ENCODE data around the gene OLFM1.

OLFM1 gene

GRCh38 chr9:135099574-135099973 is 12.1 kb downstream of the OLFM1 start:
- Histone ChIP-seq H3K9me3 (ENCODE audit: control insufficient read depth, low read length) (no peaks in the 10 kb centered on the region), H3K4me1 (ENCODE audit: control insufficient read depth, insufficient read depth, low read length) (no peaks in the 10 kb centered on the region), H3K27me3 (ENCODE audit: control insufficient read depth, insufficient read depth, low read length, poor library complexity, severe bottlenecking) (no peaks in the 10 kb centered on the region), H3K4me3 (ENCODE audit: insufficient read depth, low read depth, low read length) (no peak overlapping the region), H3K27ac (ENCODE audit: insufficient read depth, low read depth, low read length, poor library complexity, severe bottlenecking) (no peak overlapping the region), H3K36me3 (ENCODE audit: control insufficient read depth, insufficient read depth, low read length) (no peaks in the 10 kb centered on the region)
- WGBS, 2 experiments = 95 to 98% methylated on average over 5 of the region's 5 CpGs

GRCh38 chr9:135100241-135100681 is 12.8 kb downstream of the OLFM1 start:
- H3K27me3 ChIP-seq (ENCODE audit: control insufficient read depth, insufficient read depth, low read length, poor library complexity, severe bottlenecking) = no peaks in the 10 kb centered on the region
- H3K27ac ChIP-seq (ENCODE audit: insufficient read depth, low read depth, low read length, poor library complexity, severe bottlenecking) = no peak overlapping the region
- no peaks in the 10 kb centered on the region for H3K9me3 ChIP-seq (ENCODE audit: control insufficient read depth, low read length)
- no peaks in the 10 kb centered on the region for H3K4me1 ChIP-seq (ENCODE audit: control insufficient read depth, insufficient read depth, low read length)
- H3K36me3 ChIP-seq (ENCODE audit: control insufficient read depth, insufficient read depth, low read length) = no peaks in the 10 kb centered on the region
- no peak overlapping the region for H3K4me3 ChIP-seq (ENCODE audit: insufficient read depth, low read depth, low read length)
- 84 to 85% methylated on average over 10 of the region's 10 CpGs for WGBS, 2 experiments

GRCh38 chr9:135100725-135101410 is 13.4 kb downstream of the OLFM1 start:
- H3K9me3 ChIP-seq (ENCODE audit: control insufficient read depth, low read length) = no peaks in the 10 kb centered on the region
- no peaks in the 10 kb centered on the region for H3K36me3 ChIP-seq (ENCODE audit: control insufficient read depth, insufficient read depth, low read length)
- WGBS, 2 experiments = 92 to 93% methylated on average over 10 of the region's 10 CpGs
- no peak overlapping the region for H3K27ac ChIP-seq (ENCODE audit: insufficient read depth, low read depth, low read length, poor library complexity, severe bottlenecking)
- peaks cover 3% of the 10 kb centered on the region for H3K4me1 ChIP-seq (ENCODE audit: control insufficient read depth, insufficient read depth, low read length)
- H3K27me3 ChIP-seq (ENCODE audit: control insufficient read depth, insufficient read depth, low read length, poor library complexity, severe bottlenecking) = no peaks in the 10 kb centered on the region
- no peak overlapping the region for H3K4me3 ChIP-seq (ENCODE audit: insufficient read depth, low read depth, low read length)

- Histone ChIP-seq H3K9me3 (ENCODE audit: control insufficient read depth, low read length) (no peaks in the 10 kb centered on the region), H3K27me3 (ENCODE audit: control insufficient read depth, insufficient read depth, low read length, poor library complexity, severe bottlenecking) (no peaks in the 10 kb centered on the region), H3K4me3 (ENCODE audit: insufficient read depth, low read depth, low read length) (no peak overlapping the region), H3K27ac (ENCODE audit: insufficient read depth, low read depth, low read length, poor library complexity, severe bottlenecking) (no peak overlapping the region), H3K36me3 (ENCODE audit: control insufficient read depth, insufficient read depth, low read length) (no peaks in the 10 kb centered on the region), H3K4me1 (ENCODE audit: control insufficient read depth, insufficient read depth, low read length) (peaks cover 7% of the 10 kb centered on the region)
- 93% methylated on average over 11 of the region's 11 CpGs for whole genome bisulfite sequencing, 2 experiments
Measured at GRCh38 chr9:135101486-135101885, 14.0 kb downstream of the OLFM1 start.

GRCh38 chr9:135101926-135102325 is 14.5 kb downstream of the OLFM1 start:
- Histone ChIP-seq H3K4me3 (ENCODE audit: insufficient read depth, low read depth, low read length) (no peak overlapping the region), H3K36me3 (ENCODE audit: control insufficient read depth, insufficient read depth, low read length) (no peaks in the 10 kb centered on the region), H3K27ac (ENCODE audit: insufficient read depth, low read depth, low read length, poor library complexity, severe bottlenecking) (no peak overlapping the region), H3K27me3 (ENCODE audit: control insufficient read depth, insufficient read depth, low read length, poor library complexity, severe bottlenecking) (no peaks in the 10 kb centered on the region), H3K4me1 (ENCODE audit: control insufficient read depth, insufficient read depth, low read length) (peaks cover 10% of the 10 kb centered on the region), H3K9me3 (ENCODE audit: control insufficient read depth, low read length) (no peaks in the 10 kb centered on the region)
- WGBS, 2 experiments = 92 to 95% methylated on average over 8 of the region's 8 CpGs

- H3K36me3 ChIP-seq (ENCODE audit: control insufficient read depth, insufficient read depth, low read length) = no peaks in the 10 kb centered on the region
- no peak overlapping the region for H3K4me3 ChIP-seq (ENCODE audit: insufficient read depth, low read depth, low read length)
- no peaks in the 10 kb centered on the region for H3K9me3 ChIP-seq (ENCODE audit: control insufficient read depth, low read length)
- no peaks in the 10 kb centered on the region for H3K27me3 ChIP-seq (ENCODE audit: control insufficient read depth, insufficient read depth, low read length, poor library complexity, severe bottlenecking)
- no peak overlapping the region for H3K27ac ChIP-seq (ENCODE audit: insufficient read depth, low read depth, low read length, poor library complexity, severe bottlenecking)
- WGBS, 2 experiments = 93 to 95% methylated on average over 12 of the region's 12 CpGs
- peaks cover 14% of the 10 kb centered on the region for H3K4me1 ChIP-seq (ENCODE audit: control insufficient read depth, insufficient read depth, low read length)
Measured at GRCh38 chr9:135102331-135102730, 14.9 kb downstream of the OLFM1 start.

GRCh38 chr9:135103001-135103446 is 15.6 kb downstream of the OLFM1 start:
- Histone ChIP-seq H3K27ac (ENCODE audit: insufficient read depth, low read depth, low read length, poor library complexity, severe bottlenecking) (no peak overlapping the region), H3K4me1 (ENCODE audit: control insufficient read depth, insufficient read depth, low read length) (peaks cover 21% of the 10 kb centered on the region), H3K27me3 (ENCODE audit: control insufficient read depth, insufficient read depth, low read length, poor library complexity, severe bottlenecking) (no peaks in the 10 kb centered on the region), H3K4me3 (ENCODE audit: insufficient read depth, low read depth, low read length) (no peak overlapping the region), H3K9me3 (ENCODE audit: control insufficient read depth, low read length) (no peaks in the 10 kb centered on the region), H3K36me3 (ENCODE audit: control insufficient read depth, insufficient read depth, low read length) (no peaks in the 10 kb centered on the region)
- 88 to 90% methylated on average over 9 of the region's 9 CpGs for WGBS, 2 experiments

GRCh38 chr9:135103931-135104639 is 16.6 kb downstream of the OLFM1 start:
- H3K4me1 ChIP-seq (ENCODE audit: control insufficient read depth, insufficient read depth, low read length) = peaks cover 32% of the 10 kb centered on the region
- H3K4me3 ChIP-seq (ENCODE audit: insufficient read depth, low read depth, low read length) = no peak overlapping the region
- H3K27me3 ChIP-seq (ENCODE audit: control insufficient read depth, insufficient read depth, low read length, poor library complexity, severe bottlenecking) = no peaks in the 10 kb centered on the region
- H3K9me3 ChIP-seq (ENCODE audit: control insufficient read depth, low read length) = no peaks in the 10 kb centered on the region
- no peaks in the 10 kb centered on the region for H3K36me3 ChIP-seq (ENCODE audit: control insufficient read depth, insufficient read depth, low read length)
- no peak overlapping the region for H3K27ac ChIP-seq (ENCODE audit: insufficient read depth, low read depth, low read length, poor library complexity, severe bottlenecking)
- WGBS, 2 experiments = 90 to 92% methylated on average over 28 of the region's 28 CpGs

GRCh38 chr9:135104761-135105160 is 17.3 kb downstream of the OLFM1 start:
- H3K27ac ChIP-seq (ENCODE audit: insufficient read depth, low read depth, low read length, poor library complexity, severe bottlenecking) = no peak overlapping the region
- H3K4me1 ChIP-seq (ENCODE audit: control insufficient read depth, insufficient read depth, low read length) = peaks cover 34% of the 10 kb centered on the region
- H3K4me3 ChIP-seq (ENCODE audit: insufficient read depth, low read depth, low read length) = no peak overlapping the region
- 84 to 88% methylated on average over 12 of the region's 12 CpGs for WGBS, 2 experiments
- no peaks in the 10 kb centered on the region for H3K27me3 ChIP-seq (ENCODE audit: control insufficient read depth, insufficient read depth, low read length, poor library complexity, severe bottlenecking)
- H3K36me3 ChIP-seq (ENCODE audit: control insufficient read depth, insufficient read depth, low read length) = no peaks in the 10 kb centered on the region
- H3K9me3 ChIP-seq (ENCODE audit: control insufficient read depth, low read length) = no peaks in the 10 kb centered on the region

- H3K4me3 ChIP-seq (ENCODE audit: insufficient read depth, low read depth, low read length) = no peak overlapping the region
- H3K27me3 ChIP-seq (ENCODE audit: control insufficient read depth, insufficient read depth, low read length, poor library complexity, severe bottlenecking) = no peaks in the 10 kb centered on the region
- no peaks in the 10 kb centered on the region for H3K36me3 ChIP-seq (ENCODE audit: control insufficient read depth, insufficient read depth, low read length)
- peaks cover 34% of the 10 kb centered on the region for H3K4me1 ChIP-seq (ENCODE audit: control insufficient read depth, insufficient read depth, low read length)
- no peaks in the 10 kb centered on the region for H3K9me3 ChIP-seq (ENCODE audit: control insufficient read depth, low read length)
- H3K27ac ChIP-seq (ENCODE audit: insufficient read depth, low read depth, low read length, poor library complexity, severe bottlenecking) = no peak overlapping the region
- 90 to 92% methylated on average over 31 of the region's 31 CpGs for WGBS, 2 experiments
Measured at GRCh38 chr9:135105211-135105745, 17.8 kb downstream of the OLFM1 start.

Data from ectodermal cell (in vitro differentiated cells).